A673 (cell line): ENCODE data around the gene HOMER2. TPM values are rescaled to one million over a fixed set of nuclear protein-coding genes. Genes with fewer than 3 reads are reported as not detected.
A peak's percentile ranks its signal among the peaks of the same experiment; 100 is the strongest.

Source experiments
- BruUV-seq: library from RNA; stranded (reverse); fragments of 400-500 nt; replicated peaks from 2 replicates; lab custom pipeline; 2021; lab: Mats Ljungman, UMichigan
- CTCF ChIA-PET: fragments of 300-600 bp; sonication (Branson Sonifier 250); formaldehyde crosslinking; loops from one replicate; lab custom pipeline; 2022; ENCODE audit warnings: antibody characterized with exemption; lab: Charles Lee
- POLR2A ChIA-PET: fragments of 300-600 bp; sonication (Branson Sonifier 250); formaldehyde crosslinking; loops from one replicate; lab custom pipeline; 2022; ENCODE audit warnings: antibody characterized with exemption; ENCODE audit not compliant: low non-redundant PET; lab: Charles Lee
- DNase-seq: peaks from one replicate; pipeline ENCODE4 v3.0.0-alpha.2; 2015; ENCODE audit warnings: low spot score
- H3K27ac ChIP-seq: fragments of 200-600 bp; sonication (generic); 2 replicates; pipeline ENCODE4 v1.5.1; 2016; ENCODE audit warnings: mixed run types, low read depth, mild to moderate bottlenecking, mixed read lengths, antibody characterized with exemption, low read length; ENCODE audit not compliant: poor library complexity, severe bottlenecking
- H3K27me3 ChIP-seq: fragments of 200-600 bp; sonication (generic); replicated peaks from 2 replicates; pipeline ENCODE4 v1.6.1; 2017; ENCODE audit warnings: mixed run types, low read depth, mild to moderate bottlenecking, mixed read lengths, antibody characterized with exemption, low read length; ENCODE audit not compliant: insufficient read depth, poor library complexity
- H3K36me3 ChIP-seq: fragments of 200-600 bp; sonication (generic); 2 replicates; pipeline ENCODE4 v1.6.1; 2016; ENCODE audit warnings: mixed run types, mild to moderate bottlenecking, mixed read lengths, antibody characterized with exemption, low read length; ENCODE audit not compliant: insufficient read depth, poor library complexity, severe bottlenecking
- H3K4me1 ChIP-seq: fragments of 200-600 bp; sonication (generic); 2 replicates; pipeline ENCODE4 v1.6.1; 2017; ENCODE audit warnings: mixed run types, mild to moderate bottlenecking, mixed read lengths, antibody characterized with exemption, low read length; ENCODE audit not compliant: insufficient read depth, poor library complexity, severe bottlenecking
- H3K4me3 ChIP-seq: fragments of 200-600 bp; sonication (generic); 2 replicates; pipeline ENCODE4 v1.5.1; 2016; ENCODE audit warnings: low read depth, mixed run types, mild to moderate bottlenecking, mixed read lengths, low read length; ENCODE audit not compliant: poor library complexity, severe bottlenecking
- H3K9me3 ChIP-seq: fragments of 200-600 bp; sonication (generic); 2 replicates; pipeline ENCODE4 v1.6.1; 2016; ENCODE audit warnings: mixed run types, low read depth, mild to moderate bottlenecking, mixed read lengths, antibody characterized with exemption, low read length; ENCODE audit not compliant: poor library complexity, severe bottlenecking
- EZH2 ChIP-seq: fragments of 200-600 bp; sonication (generic); IDR thresholded peaks from 2 replicates; pipeline ENCODE4 v1.6.1; 2017; ENCODE audit warnings: borderline replicate concordance, low read depth, mild to moderate bottlenecking, mixed read lengths, antibody characterized with exemption, low read length; ENCODE audit not compliant: poor library complexity, severe bottlenecking
- intact Hi-C: fragments of 100-400 bp; cut with micrococcal nuclease; formaldehyde crosslinking; loops from one replicate; pipeline ENCODE4 v1.10.0; 2022; ENCODE audit not compliant: unreplicated experiment
- total RNA-seq: library from RNA; stranded (reverse); gene quantifications from 2 replicates; pipeline ENCODE4 v1.2.3, GENCODE V29; 2021
- TF ChIP-seq, protein P1 (sequence below): fragments of 300-800, 200-600 bp; sonication (generic); conservative IDR thresholded peaks from 2 replicates; pipeline ENCODE4 v1.5.1; 2017; ENCODE audit warnings: low read depth, mild to moderate bottlenecking, antibody characterized with exemption, low read length, moderate library complexity, mixed read lengths

Gene HOMER2
- total RNA-seq, 1 experiment from 2014 or later, result 6.7 TPM

- Histone ChIP-seq H3K27ac (no peak overlapping the region), H3K9me3 (no peaks in the 10 kb centered on the region), H3K4me1 (peaks cover 8% of the 10 kb centered on the region), H3K27me3 (no peaks in the 10 kb centered on the region), H3K4me3 (no peak overlapping the region), H3K36me3 (no peaks in the 10 kb centered on the region)
- no peak for TF ChIP-seq EZH2
- TF ChIP-seq, protein P1, sequence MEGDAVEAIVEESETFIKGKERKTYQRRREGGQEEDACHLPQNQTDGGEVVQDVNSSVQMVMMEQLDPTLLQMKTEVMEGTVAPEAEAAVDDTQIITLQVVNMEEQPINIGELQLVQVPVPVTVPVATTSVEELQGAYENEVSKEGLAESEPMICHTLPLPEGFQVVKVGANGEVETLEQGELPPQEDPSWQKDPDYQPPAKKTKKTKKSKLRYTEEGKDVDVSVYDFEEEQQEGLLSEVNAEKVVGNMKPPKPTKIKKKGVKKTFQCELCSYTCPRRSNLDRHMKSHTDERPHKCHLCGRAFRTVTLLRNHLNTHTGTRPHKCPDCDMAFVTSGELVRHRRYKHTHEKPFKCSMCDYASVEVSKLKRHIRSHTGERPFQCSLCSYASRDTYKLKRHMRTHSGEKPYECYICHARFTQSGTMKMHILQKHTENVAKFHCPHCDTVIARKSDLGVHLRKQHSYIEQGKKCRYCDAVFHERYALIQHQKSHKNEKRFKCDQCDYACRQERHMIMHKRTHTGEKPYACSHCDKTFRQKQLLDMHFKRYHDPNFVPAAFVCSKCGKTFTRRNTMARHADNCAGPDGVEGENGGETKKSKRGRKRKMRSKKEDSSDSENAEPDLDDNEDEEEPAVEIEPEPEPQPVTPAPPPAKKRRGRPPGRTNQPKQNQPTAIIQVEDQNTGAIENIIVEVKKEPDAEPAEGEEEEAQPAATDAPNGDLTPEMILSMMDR, result no peak
- peak; percentile 6 for DNase-seq
- CTCF ChIA-PET, result no interaction called here
- intact Hi-C loops, result no loop called here
- POLR2A ChIA-PET, result no interaction called here
- BruUV-seq, result no TSS peak
These were observed 62.1 kb downstream of the HOMER2 start for GRCh38 chr15:82890338-82890994.

GRCh38 chr15:82882273-82882928, 70.1 kb downstream of the HOMER2 start:
- H3K36me3 ChIP-seq, result no peaks in the 10 kb centered on the region
- no TSS peak for BruUV-seq
- intact Hi-C loops, result no loop called here
- H3K4me1 ChIP-seq, result no peaks in the 10 kb centered on the region
- H3K27me3 ChIP-seq, result no peaks in the 10 kb centered on the region
- CTCF ChIA-PET, result no interaction called here
- TF ChIP-seq, protein P1, result no peak
- no peak for TF ChIP-seq EZH2
- DNase-seq, result peak; percentile 8
- H3K27ac ChIP-seq, result no peak overlapping the region
- H3K4me3 ChIP-seq, result no peak overlapping the region
- POLR2A ChIA-PET, result no interaction called here
- no peaks in the 10 kb centered on the region for H3K9me3 ChIP-seq

DNA sequence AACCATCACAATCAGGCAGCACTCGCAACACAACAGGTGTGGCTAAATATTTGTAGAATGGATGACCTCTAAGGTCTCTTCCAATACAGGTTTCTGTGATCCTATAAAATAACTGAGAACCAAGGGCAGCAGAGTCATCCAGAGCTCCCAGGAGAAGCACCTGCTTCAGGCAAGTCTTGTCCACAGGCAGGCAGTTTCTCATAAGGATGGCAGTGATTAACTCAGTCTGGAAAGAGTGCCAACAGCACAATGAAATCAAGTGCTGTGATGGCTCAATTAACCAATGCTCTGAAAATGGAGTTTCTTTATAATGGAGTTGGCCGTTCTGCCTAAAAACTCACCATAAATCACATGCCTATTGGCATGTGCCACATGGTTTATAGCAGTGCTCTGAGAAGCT, 70.8 kb downstream of the HOMER2 start:
- DNase-seq, result no peak
- ChIA-PET CTCF (no interaction called here), POLR2A (no interaction called here)
- no peak for TF ChIP-seq EZH2
- TF ChIP-seq, protein P1, result no peak
- Histone ChIP-seq H3K4me1 (no peaks in the 10 kb centered on the region), H3K27me3 (no peaks in the 10 kb centered on the region), H3K36me3 (no peaks in the 10 kb centered on the region), H3K27ac (no peak overlapping the region), H3K4me3 (no peak overlapping the region), H3K9me3 (no peaks in the 10 kb centered on the region)
- BruUV-seq, result no TSS peak
- intact Hi-C loops, result no loop called here
